KMS-11 (cell line): ENCODE data around the gene UNC79.

ENCODE experiments used
- H2AFZ ChIP-seq: fragments of 200-600 bp; sonication (generic); 2 replicates; pipeline ENCODE4 v1.6.1; 2016; ENCODE audit warnings: antibody characterized with exemption, mixed run types, low read depth
- H3K27ac ChIP-seq: fragments of 200-600 bp; sonication (generic); 2 replicates; pipeline ENCODE4 v1.6.1; 2016; ENCODE audit warnings: mild to moderate bottlenecking, mixed run types
- H3K27me3 ChIP-seq: fragments of 200-600 bp; sonication (generic); 2 replicates; pipeline ENCODE4 v1.6.1; 2017; ENCODE audit warnings: mild to moderate bottlenecking, low read depth, mixed run types, moderate library complexity; ENCODE audit not compliant: insufficient read depth
- H3K36me3 ChIP-seq: fragments of 200-600 bp; sonication (generic); 2 replicates; pipeline ENCODE4 v1.6.1; 2017; ENCODE audit warnings: mild to moderate bottlenecking, mixed run types; ENCODE audit not compliant: insufficient read depth
- H3K4me1 ChIP-seq: fragments of 200-600 bp; sonication (generic); 2 replicates; pipeline ENCODE4 v1.6.1; 2016; ENCODE audit warnings: mild to moderate bottlenecking, low read depth, mixed run types; ENCODE audit not compliant: poor library complexity, severe bottlenecking
- H3K4me2 ChIP-seq: fragments of 200-600 bp; sonication (generic); 2 replicates; pipeline ENCODE4 v1.7.0; 2016; ENCODE audit warnings: mild to moderate bottlenecking, mixed run types
- H3K4me3 ChIP-seq: fragments of 200-600 bp; sonication (generic); IDR thresholded peaks from 2 replicates; pipeline ENCODE4 v1.6.1; 2017; ENCODE audit warnings: low read depth, low read length, mixed read lengths; ENCODE audit not compliant: insufficient read depth
- H3K79me2 ChIP-seq: fragments of 200-600 bp; sonication (generic); 2 replicates; pipeline ENCODE4 v1.6.1; 2016; ENCODE audit warnings: low read depth, mixed run types; ENCODE audit not compliant: insufficient read depth
- H3K9ac ChIP-seq: fragments of 200-600 bp; sonication (generic); 2 replicates; pipeline ENCODE4 v1.6.1; 2016; ENCODE audit warnings: mild to moderate bottlenecking, mixed run types
- H4K20me1 ChIP-seq: fragments of 200-600 bp; sonication (generic); 2 replicates; pipeline ENCODE4 v1.6.1; 2016; ENCODE audit warnings: mild to moderate bottlenecking, mixed run types; ENCODE audit not compliant: insufficient read depth
- TF ChIP-seq, protein P1 (sequence below): fragments of 200-600 bp; sonication (generic); conservative IDR thresholded peaks from 2 replicates; pipeline ENCODE4 v1.6.1; 2017; ENCODE audit warnings: low read depth, mild to moderate bottlenecking, antibody characterized with exemption, low read length, moderate library complexity, mixed read lengths

UNC79 gene

DNA sequence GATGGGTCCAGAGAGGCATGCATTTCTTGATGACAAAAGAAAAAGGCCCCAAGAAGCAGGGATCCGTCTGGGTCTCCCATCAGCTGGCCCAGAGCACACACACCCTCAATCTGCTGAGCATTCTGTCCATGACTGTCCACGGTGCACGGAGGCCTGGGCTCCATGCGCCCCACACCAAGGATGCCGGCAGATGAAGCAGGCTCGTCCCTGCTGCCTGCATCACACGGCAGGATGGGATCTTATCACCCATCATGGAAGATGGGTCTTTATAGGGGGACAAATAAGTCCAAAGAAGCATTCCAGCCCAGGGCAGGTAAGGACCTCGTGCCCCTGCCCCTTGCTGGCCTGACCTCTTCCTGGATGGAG, 297.9 kb downstream of the UNC79 start:
- H4K20me1 ChIP-seq: no peaks in the 10 kb centered on the region
- H3K79me2 ChIP-seq: no peaks in the 10 kb centered on the region
- H3K4me2 ChIP-seq: no peak overlapping the region

DNA sequence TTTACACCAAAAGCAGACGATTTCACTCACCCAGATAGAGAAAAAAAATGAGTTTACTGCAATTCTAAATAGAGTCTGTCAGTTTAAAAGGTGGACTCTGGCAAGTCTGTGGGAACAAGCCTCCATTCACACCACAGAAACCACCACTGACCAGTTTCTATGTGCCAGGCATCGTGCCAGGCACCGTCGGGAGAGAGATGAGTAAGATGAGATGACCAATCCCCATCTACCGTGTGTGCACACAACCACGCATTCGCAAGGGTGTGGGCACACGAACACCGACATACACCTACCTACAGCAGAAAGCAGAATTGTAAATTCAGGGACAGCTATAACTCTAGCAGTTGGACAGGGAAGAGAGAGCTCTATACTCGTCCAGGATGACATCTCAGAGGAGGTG, 299.3 kb downstream of the UNC79 start:
- Histone ChIP-seq H3K36me3 (no peaks in the 10 kb centered on the region), H3K27me3 (no peaks in the 10 kb centered on the region), H3K79me2 (no peaks in the 10 kb centered on the region), H4K20me1 (no peaks in the 10 kb centered on the region), H3K4me2 (no peak overlapping the region), H3K4me1 (no peaks in the 10 kb centered on the region), H2AFZ (no peak overlapping the region), H3K9ac (no peak overlapping the region), H3K4me3 (no peak overlapping the region), H3K27ac (no peak overlapping the region)
- TF ChIP-seq, protein P1, sequence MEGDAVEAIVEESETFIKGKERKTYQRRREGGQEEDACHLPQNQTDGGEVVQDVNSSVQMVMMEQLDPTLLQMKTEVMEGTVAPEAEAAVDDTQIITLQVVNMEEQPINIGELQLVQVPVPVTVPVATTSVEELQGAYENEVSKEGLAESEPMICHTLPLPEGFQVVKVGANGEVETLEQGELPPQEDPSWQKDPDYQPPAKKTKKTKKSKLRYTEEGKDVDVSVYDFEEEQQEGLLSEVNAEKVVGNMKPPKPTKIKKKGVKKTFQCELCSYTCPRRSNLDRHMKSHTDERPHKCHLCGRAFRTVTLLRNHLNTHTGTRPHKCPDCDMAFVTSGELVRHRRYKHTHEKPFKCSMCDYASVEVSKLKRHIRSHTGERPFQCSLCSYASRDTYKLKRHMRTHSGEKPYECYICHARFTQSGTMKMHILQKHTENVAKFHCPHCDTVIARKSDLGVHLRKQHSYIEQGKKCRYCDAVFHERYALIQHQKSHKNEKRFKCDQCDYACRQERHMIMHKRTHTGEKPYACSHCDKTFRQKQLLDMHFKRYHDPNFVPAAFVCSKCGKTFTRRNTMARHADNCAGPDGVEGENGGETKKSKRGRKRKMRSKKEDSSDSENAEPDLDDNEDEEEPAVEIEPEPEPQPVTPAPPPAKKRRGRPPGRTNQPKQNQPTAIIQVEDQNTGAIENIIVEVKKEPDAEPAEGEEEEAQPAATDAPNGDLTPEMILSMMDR: no peak

More for the DNA sequence above, 297.9 kb downstream of the UNC79 start:
- no peak overlapping the region for H3K4me3 ChIP-seq
- TF ChIP-seq, protein P1: no peak
- no peak overlapping the region for H3K27ac ChIP-seq
- H3K9ac ChIP-seq: no peak overlapping the region
- H3K4me1 ChIP-seq: no peaks in the 10 kb centered on the region
- H3K36me3 ChIP-seq: no peaks in the 10 kb centered on the region
- no peaks in the 10 kb centered on the region for H3K27me3 ChIP-seq
- H2AFZ ChIP-seq: no peak overlapping the region

DNA sequence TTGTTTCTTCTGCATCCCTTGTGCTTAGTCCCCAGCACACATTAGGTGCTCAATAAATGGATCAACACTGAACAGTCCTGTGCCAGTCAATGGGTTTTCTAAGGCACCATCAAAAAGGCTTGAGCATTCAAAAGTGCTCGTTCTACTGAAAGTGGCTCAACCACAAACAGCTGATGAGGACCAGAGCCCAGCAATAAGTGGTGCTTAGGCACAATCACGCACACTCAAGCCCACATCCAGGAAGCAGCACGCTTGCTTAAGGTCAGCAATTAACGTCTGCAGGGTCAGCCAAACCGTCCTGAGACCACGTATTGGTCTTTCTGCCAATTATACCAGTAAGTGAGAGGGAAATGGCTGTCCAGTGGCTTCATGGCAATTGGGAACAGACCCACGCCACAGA, 301.0 kb downstream of the UNC79 start:
- Histone ChIP-seq H3K4me1 (no peaks in the 10 kb centered on the region), H3K4me3 (no peak overlapping the region), H3K4me2 (no peak overlapping the region), H3K79me2 (no peaks in the 10 kb centered on the region), H3K27me3 (no peaks in the 10 kb centered on the region), H4K20me1 (no peaks in the 10 kb centered on the region), H3K36me3 (no peaks in the 10 kb centered on the region), H2AFZ (no peak overlapping the region), H3K27ac (no peak overlapping the region), H3K9ac (no peak overlapping the region)
- TF ChIP-seq, protein P1: no peak

DNA sequence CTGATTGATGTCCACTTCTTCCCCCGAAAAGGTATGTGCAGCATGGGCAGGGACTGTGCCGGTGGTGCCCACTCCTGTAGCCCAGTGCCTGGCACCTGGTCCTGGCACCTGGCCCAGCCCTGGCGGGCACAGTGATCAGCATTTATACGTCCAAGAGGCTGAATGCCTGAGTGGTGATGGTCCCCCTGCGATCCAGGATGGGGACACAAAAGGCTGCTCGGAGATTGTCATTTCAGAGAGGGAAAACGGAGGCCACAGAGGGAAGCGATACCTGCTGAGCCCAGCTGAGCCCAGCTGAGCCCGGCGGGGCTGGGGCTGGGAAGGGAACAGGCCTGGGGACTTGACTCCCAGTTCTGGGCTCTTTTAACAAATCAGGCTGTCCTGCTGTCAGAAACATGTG, 301.8 kb downstream of the UNC79 start:
- no peaks in the 10 kb centered on the region for H4K20me1 ChIP-seq
- H3K4me3 ChIP-seq: no peak overlapping the region
- no peaks in the 10 kb centered on the region for H3K4me1 ChIP-seq
- H3K36me3 ChIP-seq: no peaks in the 10 kb centered on the region
- no peak overlapping the region for H3K9ac ChIP-seq
- no peaks in the 10 kb centered on the region for H3K79me2 ChIP-seq
- H3K27ac ChIP-seq: no peak overlapping the region
- H3K4me2 ChIP-seq: no peak overlapping the region
- H2AFZ ChIP-seq: no peak overlapping the region
- H3K27me3 ChIP-seq: no peaks in the 10 kb centered on the region
- TF ChIP-seq, protein P1: no peak

DNA sequence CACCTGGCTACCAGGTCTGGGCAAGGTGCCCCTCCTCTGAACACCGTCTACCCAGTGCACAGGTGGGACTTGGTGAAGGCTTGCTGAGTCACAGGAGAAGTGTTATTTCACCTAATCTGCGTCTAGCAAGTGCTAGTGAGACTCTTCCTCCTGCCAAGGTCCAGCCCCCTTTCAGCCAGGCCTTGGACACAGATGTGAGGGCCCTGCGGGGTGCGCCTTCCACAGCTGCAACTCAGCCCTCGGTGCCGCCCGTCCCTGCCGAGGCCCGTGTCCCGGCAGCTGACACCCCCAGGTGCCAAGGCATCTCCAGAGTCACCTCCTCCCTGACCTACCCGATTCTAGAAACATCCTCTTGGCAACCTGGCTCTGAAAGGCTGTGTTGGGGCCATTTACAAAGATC, 302.5 kb downstream of the UNC79 start:
- no peak overlapping the region for H3K4me3 ChIP-seq
- H3K9ac ChIP-seq: no peak overlapping the region
- H2AFZ ChIP-seq: no peak overlapping the region
- TF ChIP-seq, protein P1: no peak
- no peaks in the 10 kb centered on the region for H4K20me1 ChIP-seq
- no peaks in the 10 kb centered on the region for H3K4me1 ChIP-seq
- H3K4me2 ChIP-seq: no peak overlapping the region
- no peaks in the 10 kb centered on the region for H3K79me2 ChIP-seq
- H3K36me3 ChIP-seq: no peaks in the 10 kb centered on the region
- H3K27ac ChIP-seq: no peak overlapping the region
- no peaks in the 10 kb centered on the region for H3K27me3 ChIP-seq
